ENCODE results near the gene STAM2.

- no peak for TF ChIP-seq CTCF (IDR thresholded peaks at IDR 0.05)
- TF ChIP-seq HMGXB4 (CRISPR knock-in tag; IDR thresholded peaks at IDR 0.05; ENCODE audit: borderline replicate concordance): no peak
- no peak for TF ChIP-seq CEBPB (IDR thresholded peaks at IDR 0.05)
- TF ChIP-seq RFX5 (IDR thresholded peaks at IDR 0.05): no peak
- TF ChIP-seq USF2 (IDR thresholded peaks at IDR 0.05): no peak
- no peak for TF ChIP-seq BHLHE40 (IDR thresholded peaks at IDR 0.05; ENCODE audit: low read depth, low read length)
- TF ChIP-seq POLR2A (IDR thresholded peaks at IDR 0.05; ENCODE audit: low read length): no peak
- no peak for TF ChIP-seq ELK1 (IDR thresholded peaks at IDR 0.05; ENCODE audit: low read depth, low read length)
- TF ChIP-seq MAZ (IDR thresholded peaks at IDR 0.05; ENCODE audit: borderline replicate concordance, low read depth, low read length): no peak
- TF ChIP-seq, protein P1, sequence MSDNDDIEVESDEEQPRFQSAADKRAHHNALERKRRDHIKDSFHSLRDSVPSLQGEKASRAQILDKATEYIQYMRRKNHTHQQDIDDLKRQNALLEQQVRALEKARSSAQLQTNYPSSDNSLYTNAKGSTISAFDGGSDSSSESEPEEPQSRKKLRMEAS (IDR thresholded peaks at IDR 0.05): no peak
- no peak for TF ChIP-seq RAD21 (conservative IDR thresholded peaks at IDR 0.05 in 1 of 2, IDR thresholded peaks at IDR 0.05 in 1 of 2)
- TF ChIP-seq KDM5A (IDR thresholded peaks at IDR 0.05): no peak
- no peak for TF ChIP-seq JUNB (IDR thresholded peaks at IDR 0.05)
- no peak for TF ChIP-seq FOXS1 (CRISPR knock-in tag; IDR thresholded peaks at IDR 0.05)
These were observed 8.5 kb downstream of the STAM2 start for GRCh38 chr2:152167065-152167464.
